Measurements from ENCODE around the gene LCNL1. TPM values are rescaled to one million over a fixed set of nuclear protein-coding genes. Genes with fewer than 3 reads are reported as not detected.

Gene LCNL1
- total RNA-seq, 4 donors from 2014 or later, result 0.19 TPM; not detected in 3

GRCh38 chr9:137026828-137027227, 44.0 kb downstream of the LCNL1 start:
- no peak for DNase-seq
- intact Hi-C loops (cut with DNase I), result loop anchor here (5.0 kb wide), 1 partner anchor 85 kb away; the partner anchor contains the start of gene FBXW5
- H3K4me1 ChIP-seq, result peaks cover 28 to 65% (median 35%) of the 10 kb centered on the region in 3 donors
- no peaks in the 10 kb centered on the region for H3K27me3 ChIP-seq
- peak overlapping the region in 2 of 4 donors; percentile 29 to 50 for H3K27ac ChIP-seq
- WGBS, 2 donors, result no CpG with 5 or more reads among the region's 4 CpGs
- peak overlapping the region in 3 of 4 donors; percentile 32 to 67 (median 62) for H3K4me3 ChIP-seq
- H3K9me3 ChIP-seq, result no peaks in the 10 kb centered on the region
- TF ChIP-seq POLR2A (IDR thresholded peaks at IDR 0.05), result no peak
- no peak for TF ChIP-seq CTCF (IDR thresholded peaks at IDR 0.05)
- H3K36me3 ChIP-seq, result no peaks in the 10 kb centered on the region

GRCh38 chr9:137027369-137028262, 44.8 kb downstream of the LCNL1 start, which contains the start of gene ABCA2:
TSS of gene ABCA2 (minus strand) at chr9:137028237. CDS start at chr9:137028140, 97 bp downstream.
- WGBS, 2 donors, result 17 to 28% methylated on average over 1 to 8 of the region's 95 CpGs
- no peak for DNase-seq
- H3K27me3 ChIP-seq, result no peaks in the 10 kb centered on the region
- H3K36me3 ChIP-seq, result no peaks in the 10 kb centered on the region
- peaks cover 28 to 66% (median 35%) of the 10 kb centered on the region in 3 donors for H3K4me1 ChIP-seq
- peak within 1 kb of the TSS; percentile 33 to 82 (median 62) for H3K4me3 ChIP-seq
- intact Hi-C loops (cut with DNase I), result loop anchor here (5.0 kb wide), 1 partner anchor 85 kb away; the partner anchor contains the start of gene FBXW5
- no peak for TF ChIP-seq POLR2A (IDR thresholded peaks at IDR 0.05)
- no peak for TF ChIP-seq CTCF (IDR thresholded peaks at IDR 0.05)
- peak within 1 kb of the TSS; percentile 50 to 72 (median 62) for H3K27ac ChIP-seq
- H3K9me3 ChIP-seq, result no peaks in the 10 kb centered on the region

GRCh38 chr9:137028263-137029057, 45.7 kb downstream of the LCNL1 start:
- TF ChIP-seq POLR2A (IDR thresholded peaks at IDR 0.05), result no peak
- peak in 4 of 6 experiments; percentile 42 to 69 (median 52) for TF ChIP-seq CTCF (IDR thresholded peaks at IDR 0.05)
- DNase-seq, result no peak
- Histone ChIP-seq H3K27me3 (no peaks in the 10 kb centered on the region), H3K4me1 (peaks cover 28 to 66% (median 35%) of the 10 kb centered on the region in 3 donors), H3K36me3 (no peaks in the 10 kb centered on the region), H3K4me3 (peak overlapping the region; percentile 33 to 82 (median 62)), H3K9me3 (no peaks in the 10 kb centered on the region), H3K27ac (peak overlapping the region; percentile 50 to 72 (median 62))
- intact Hi-C loops (cut with DNase I), result loop anchor here (5.0 kb wide), 1 partner anchor 86 kb away; the partner anchor contains the start of gene FBXW5
- no CpG with 5 or more reads among the region's 98 CpGs for WGBS, 2 donors

GRCh38 chr9:137029058-137029936, 46.5 kb downstream of the LCNL1 start:
- peak overlapping the region; percentile 33 to 82 (median 62) for H3K4me3 ChIP-seq
- TF ChIP-seq POLR2A (IDR thresholded peaks at IDR 0.05) (no peak), CTCF (IDR thresholded peaks at IDR 0.05) (peak; percentile 66 to 90 (median 85))
- peaks cover 29 to 67% (median 35%) of the 10 kb centered on the region in 3 donors for H3K4me1 ChIP-seq
- DNase-seq, result no peak
- H3K27me3 ChIP-seq, result peaks cover 0 to under 1% (median 0%) of the 10 kb centered on the region in 4 donors
- WGBS, 2 donors, result 5 to 10% methylated on average over 7 to 8 of the region's 19 CpGs
- peak overlapping the region; percentile 5 to 72 (median 52) for H3K27ac ChIP-seq
- no peaks in the 10 kb centered on the region for H3K9me3 ChIP-seq
- H3K36me3 ChIP-seq, result no peaks in the 10 kb centered on the region
- intact Hi-C loops (cut with DNase I), result loop anchor here (5.0 kb wide), 1 partner anchor 87 kb away; the partner anchor contains the start of gene FBXW5
